22Rv1 (cell line): ENCODE measurements around the gene CCDC85A.

Experiments used
- ZFX ChIP-seq: fragments of 450-650 bp; IDR thresholded peaks from 2 replicates; pipeline ENCODE4 v1.6.1; 2017; ENCODE audit warnings: antibody characterized with exemption, borderline replicate concordance
- TF ChIP-seq, protein P1 (sequence below): fragments of 450-650 bp; IDR thresholded peaks from 2 replicates; pipeline ENCODE4 v1.5.1; 2017; ENCODE audit warnings: mild to moderate bottlenecking

DNA sequence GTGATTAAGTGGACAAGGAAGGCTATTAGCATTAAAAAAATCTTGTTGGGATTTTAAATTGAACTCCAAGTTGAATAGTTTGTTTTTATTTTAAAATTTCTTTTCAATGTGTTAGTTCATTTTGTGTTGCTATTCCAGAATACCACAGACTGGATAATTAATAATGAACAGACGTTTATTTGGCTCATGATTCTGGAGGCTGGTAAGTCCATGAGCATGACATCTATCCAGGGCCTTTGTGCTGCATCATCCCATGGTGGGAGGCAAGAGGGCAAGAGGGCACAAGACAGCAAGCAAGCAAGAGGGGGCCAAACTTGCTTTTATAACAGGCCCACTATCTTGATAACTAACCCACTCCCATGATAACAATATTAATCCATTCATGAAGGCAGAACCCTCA, 22.5 kb downstream of the CCDC85A start:
- TF ChIP-seq, protein P1, sequence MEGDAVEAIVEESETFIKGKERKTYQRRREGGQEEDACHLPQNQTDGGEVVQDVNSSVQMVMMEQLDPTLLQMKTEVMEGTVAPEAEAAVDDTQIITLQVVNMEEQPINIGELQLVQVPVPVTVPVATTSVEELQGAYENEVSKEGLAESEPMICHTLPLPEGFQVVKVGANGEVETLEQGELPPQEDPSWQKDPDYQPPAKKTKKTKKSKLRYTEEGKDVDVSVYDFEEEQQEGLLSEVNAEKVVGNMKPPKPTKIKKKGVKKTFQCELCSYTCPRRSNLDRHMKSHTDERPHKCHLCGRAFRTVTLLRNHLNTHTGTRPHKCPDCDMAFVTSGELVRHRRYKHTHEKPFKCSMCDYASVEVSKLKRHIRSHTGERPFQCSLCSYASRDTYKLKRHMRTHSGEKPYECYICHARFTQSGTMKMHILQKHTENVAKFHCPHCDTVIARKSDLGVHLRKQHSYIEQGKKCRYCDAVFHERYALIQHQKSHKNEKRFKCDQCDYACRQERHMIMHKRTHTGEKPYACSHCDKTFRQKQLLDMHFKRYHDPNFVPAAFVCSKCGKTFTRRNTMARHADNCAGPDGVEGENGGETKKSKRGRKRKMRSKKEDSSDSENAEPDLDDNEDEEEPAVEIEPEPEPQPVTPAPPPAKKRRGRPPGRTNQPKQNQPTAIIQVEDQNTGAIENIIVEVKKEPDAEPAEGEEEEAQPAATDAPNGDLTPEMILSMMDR, result no peak
- TF ChIP-seq ZFX, result no peak
